ENCODE measurements around the gene MS4A10. TPM values are rescaled to one million over a fixed set of nuclear protein-coding genes. Genes with fewer than 3 reads are reported as not detected.
"Not testable (repeated sequence)": the region's sequence is repeated elsewhere in the genome, so short reads cannot be mapped to it uniquely, and the experiment has no call there.

Gene MS4A10
- total RNA-seq, 1 donor from 2014 or later: not detected

GRCh38 chr11:60823745-60824306 lies 38.7 kb downstream of the MS4A10 start:
- not testable (repeated sequence) for DNase-seq (ENCODE audit: low spot score)

- no peak for DNase-seq (ENCODE audit: low spot score)
Measured at GRCh38 chr11:60825118-60825517, 40.0 kb downstream of the MS4A10 start.

GRCh38 chr11:60825790-60826189 lies 40.7 kb downstream of the MS4A10 start:
- no peak for DNase-seq (ENCODE audit: low spot score)

GRCh38 chr11:60830478-60831142 lies 45.5 kb downstream of the MS4A10 start:
- DNase-seq (ENCODE audit: low spot score): no peak

GRCh38 chr11:60831143-60831500 lies 46.0 kb downstream of the MS4A10 start:
- peak; percentile 77 for DNase-seq (ENCODE audit: low spot score)

- DNase-seq (ENCODE audit: low spot score): no peak
Measured at GRCh38 chr11:60831501-60832079, 46.5 kb downstream of the MS4A10 start.

- no peak for DNase-seq (ENCODE audit: low spot score)
Measured at GRCh38 chr11:60834742-60835533, 49.8 kb downstream of the MS4A10 start.

- peak; percentile 32 for DNase-seq (ENCODE audit: low spot score)
Measured at GRCh38 chr11:60835534-60835846, 50.4 kb downstream of the MS4A10 start.

GRCh38 chr11:60836866-60837515 lies 51.9 kb downstream of the MS4A10 start:
- DNase-seq (ENCODE audit: low spot score): no peak

GRCh38 chr11:60838132-60838531 lies 53.0 kb downstream of the MS4A10 start:
- no peak for DNase-seq (ENCODE audit: low spot score)

GRCh38 chr11:60840470-60841430 lies 55.6 kb downstream of the MS4A10 start:
- no peak for DNase-seq (ENCODE audit: low spot score)

GRCh38 chr11:60841797-60842667 lies 56.9 kb downstream of the MS4A10 start, which contains the start of gene CCDC86:
Gene CCDC86, plus strand, starts transcription at chr11:60842113. Its CDS starts 12 bp downstream, at chr11:60842125.
- DNase-seq (ENCODE audit: low spot score): peak; percentile 97

GRCh38 chr11:60842668-60843600 lies 57.8 kb downstream of the MS4A10 start:
- no peak for DNase-seq (ENCODE audit: low spot score)

GRCh38 chr11:60844045-60844869 lies 59.1 kb downstream of the MS4A10 start:
- no peak for DNase-seq (ENCODE audit: low spot score)

GRCh38 chr11:60844870-60845221 lies 59.7 kb downstream of the MS4A10 start:
- DNase-seq (ENCODE audit: low spot score): no peak

- DNase-seq (ENCODE audit: low spot score): no peak
Measured at GRCh38 chr11:60845338-60845737, 60.2 kb downstream of the MS4A10 start.

- no peak for DNase-seq (ENCODE audit: low spot score)
Measured at GRCh38 chr11:60847281-60847680, 62.1 kb downstream of the MS4A10 start.

GRCh38 chr11:60847896-60848295 lies 62.8 kb downstream of the MS4A10 start:
- DNase-seq (ENCODE audit: low spot score): no peak

Measured in umbilical cord (tissue), 2 donors.